HG02588 (cell line): ENCODE measurements around the gene SLC25A39.
A peak's percentile ranks its signal among the peaks of the same experiment; 100 is the strongest.
"Not testable (repeated sequence)": the region's sequence is repeated elsewhere in the genome, so short reads cannot be mapped to it uniquely, and the experiment has no call there.

Experiments used
- ATAC-seq: cut with Tn5 transposase; IDR thresholded peaks from one replicate; pipeline ENCODE4 v1.9.1; 2021; ENCODE audit warnings: mild to moderate bottlenecking, moderate library complexity; ENCODE audit not compliant: unreplicated experiment

SLC25A39 gene

DNA sequence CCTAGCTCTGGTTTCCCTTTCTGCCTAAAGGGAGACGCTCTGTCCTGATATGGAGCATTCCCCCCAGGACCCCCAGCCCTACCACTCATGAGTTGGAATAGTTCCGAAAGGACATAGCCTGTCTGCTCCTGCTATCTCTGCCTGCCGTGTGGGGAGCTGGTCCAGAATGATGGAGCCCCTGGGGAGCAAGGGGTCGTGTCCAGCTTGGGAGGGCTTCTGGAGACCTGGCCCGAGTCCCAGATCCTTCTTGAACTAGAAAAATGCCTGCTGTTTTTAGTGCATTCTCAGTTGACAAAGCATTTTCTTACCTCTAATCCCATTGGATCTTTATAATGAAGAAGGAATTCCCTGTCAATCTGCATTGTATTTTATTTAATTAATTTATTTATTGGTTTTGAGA is 11.3 kb upstream of the SLC25A39 start:
- ATAC-seq, result no peak

DNA sequence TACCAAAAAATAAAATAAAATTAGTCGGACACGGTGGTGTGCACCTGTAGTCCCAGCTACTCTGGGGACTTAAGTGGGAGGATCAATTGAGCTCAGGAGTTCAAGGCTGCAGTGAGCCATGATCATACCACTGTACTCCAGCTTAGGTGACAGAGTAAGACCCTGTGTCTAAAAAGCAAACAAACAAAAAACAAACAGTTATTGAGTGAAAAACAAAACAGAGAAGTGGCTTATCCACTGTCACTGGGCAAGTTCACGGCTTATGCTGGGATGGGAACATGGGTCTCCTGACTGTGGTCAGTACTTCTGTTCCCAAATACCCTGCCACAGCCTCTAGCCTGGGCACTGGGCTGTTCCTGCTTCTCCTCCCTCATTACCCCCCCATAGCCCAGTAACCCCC is 10.9 kb upstream of the SLC25A39 start:
- no peak for ATAC-seq

DNA sequence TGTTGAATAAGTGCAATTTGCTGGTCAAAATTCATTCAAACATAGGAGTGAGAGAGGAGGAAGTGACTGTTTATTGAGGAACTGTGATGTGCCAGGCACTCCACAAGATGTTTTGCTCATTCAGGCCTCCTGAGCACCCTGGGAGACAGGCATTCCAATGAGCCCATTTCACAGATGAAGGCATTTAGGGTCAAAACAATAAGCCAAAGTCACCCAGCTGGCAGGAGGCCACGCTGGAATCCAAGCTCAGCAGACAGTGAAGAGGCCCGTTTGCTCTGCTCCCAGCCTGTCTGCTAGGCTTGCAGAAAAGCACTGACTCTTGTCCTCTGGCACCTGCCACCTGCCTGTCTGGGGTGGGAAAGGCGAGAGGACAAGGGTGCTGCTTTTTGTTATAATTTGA is 10.1 kb upstream of the SLC25A39 start:
- no peak for ATAC-seq

DNA sequence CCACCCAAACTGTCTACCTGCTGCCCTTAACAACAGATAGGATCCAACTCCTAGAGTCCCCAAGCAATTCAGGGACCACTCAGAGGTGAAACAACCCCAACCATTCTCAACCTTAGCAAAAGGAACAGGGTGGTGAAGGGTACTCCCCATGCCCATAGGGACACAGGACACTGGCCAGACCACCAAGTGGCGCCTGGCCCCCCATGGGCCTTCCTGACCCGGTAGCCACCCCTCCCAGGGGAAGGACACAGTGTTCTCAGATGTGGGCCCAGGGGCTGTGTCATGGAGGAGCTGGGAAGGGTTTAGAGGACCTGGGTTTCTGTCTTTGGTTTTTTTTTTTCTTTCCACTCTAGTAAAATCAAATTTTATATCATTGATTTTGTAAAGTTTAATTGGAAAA is 9.7 kb upstream of the SLC25A39 start:
- ATAC-seq, result no peak

DNA sequence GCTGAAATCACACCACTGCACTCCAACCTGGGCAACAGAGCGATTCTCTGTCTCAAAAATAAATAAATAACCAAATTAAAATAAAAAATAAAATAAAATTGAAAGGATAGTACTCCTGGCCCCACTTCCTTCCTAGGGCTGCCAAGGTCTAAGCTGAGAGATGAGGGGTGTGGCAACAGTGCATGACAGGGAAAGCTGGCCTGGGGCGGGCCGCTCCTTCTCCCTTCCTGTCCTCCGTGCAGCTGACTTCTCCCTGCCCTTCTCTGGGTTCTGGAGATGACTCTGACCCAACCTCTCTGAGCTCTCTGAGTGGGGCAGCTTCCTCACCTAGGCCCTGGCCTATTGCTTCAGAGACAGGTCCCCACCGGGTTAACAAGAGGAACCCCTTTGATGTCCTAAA is 8.7 kb upstream of the SLC25A39 start:
- ATAC-seq, result no peak

DNA sequence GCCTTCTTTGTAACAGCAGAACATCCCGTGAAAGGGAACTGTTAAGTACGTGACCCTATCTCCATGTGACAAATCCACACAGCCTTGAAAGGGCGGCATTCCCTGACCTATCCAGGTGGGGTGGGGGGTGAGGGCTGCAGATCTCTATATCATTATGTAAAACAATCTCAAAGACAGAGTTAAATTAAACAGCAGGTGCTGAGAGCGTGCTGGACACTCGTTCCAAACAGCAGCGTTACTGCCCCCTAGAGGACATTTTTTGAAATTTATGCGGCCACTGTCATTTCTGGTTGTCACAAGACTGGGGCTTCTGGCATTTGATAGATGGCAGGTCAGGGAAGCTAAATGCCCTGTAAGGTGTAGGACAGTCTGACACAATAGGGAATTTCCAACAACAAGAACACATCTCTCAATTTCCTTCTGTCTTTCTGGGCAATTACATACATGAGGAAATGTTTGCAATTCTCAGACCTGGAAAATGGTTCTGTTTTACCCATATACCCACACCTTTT is 6.7 kb upstream of the SLC25A39 start:
- no peak for ATAC-seq

DNA sequence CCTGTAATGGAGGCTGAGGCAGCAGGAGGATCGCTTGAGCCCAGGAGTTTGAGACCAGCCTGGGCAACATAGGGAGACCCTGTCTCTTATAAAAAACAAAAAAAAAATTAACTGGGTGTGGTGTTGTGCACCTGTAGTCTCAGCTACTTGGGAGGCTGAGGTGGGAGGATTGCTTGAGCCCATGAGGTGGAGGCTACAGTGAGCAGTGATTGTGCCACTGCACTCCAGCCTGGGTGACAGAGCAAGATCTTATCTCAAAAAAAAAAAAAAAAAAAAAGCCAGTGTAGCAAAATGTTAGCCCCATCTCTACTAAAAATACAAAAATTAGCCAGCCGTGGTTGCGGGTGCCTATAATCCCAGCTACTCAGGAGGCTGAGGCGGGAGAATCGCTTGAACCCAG is 5.6 kb upstream of the SLC25A39 start:
- ATAC-seq, result not testable (repeated sequence)

DNA sequence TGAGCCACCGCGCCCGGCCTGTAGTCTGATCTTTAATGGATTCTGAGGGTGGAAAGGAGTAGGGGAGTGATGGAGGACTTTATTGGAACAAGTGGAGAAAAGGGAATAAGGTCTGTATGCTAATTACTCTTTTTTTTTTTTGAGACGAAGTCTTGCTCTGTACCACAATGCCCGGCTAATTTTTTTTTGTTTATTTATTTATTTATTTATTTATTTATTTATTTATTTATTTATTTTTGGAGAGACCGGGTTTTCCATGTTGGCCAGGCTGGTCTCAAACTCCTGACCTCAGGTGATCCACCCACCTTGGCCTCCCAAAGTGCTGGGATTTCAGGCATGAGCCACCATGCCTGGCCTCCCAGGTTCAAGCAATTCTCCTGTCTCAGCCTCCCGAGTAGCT is 4.9 kb upstream of the SLC25A39 start:
- not testable (repeated sequence) for ATAC-seq

DNA sequence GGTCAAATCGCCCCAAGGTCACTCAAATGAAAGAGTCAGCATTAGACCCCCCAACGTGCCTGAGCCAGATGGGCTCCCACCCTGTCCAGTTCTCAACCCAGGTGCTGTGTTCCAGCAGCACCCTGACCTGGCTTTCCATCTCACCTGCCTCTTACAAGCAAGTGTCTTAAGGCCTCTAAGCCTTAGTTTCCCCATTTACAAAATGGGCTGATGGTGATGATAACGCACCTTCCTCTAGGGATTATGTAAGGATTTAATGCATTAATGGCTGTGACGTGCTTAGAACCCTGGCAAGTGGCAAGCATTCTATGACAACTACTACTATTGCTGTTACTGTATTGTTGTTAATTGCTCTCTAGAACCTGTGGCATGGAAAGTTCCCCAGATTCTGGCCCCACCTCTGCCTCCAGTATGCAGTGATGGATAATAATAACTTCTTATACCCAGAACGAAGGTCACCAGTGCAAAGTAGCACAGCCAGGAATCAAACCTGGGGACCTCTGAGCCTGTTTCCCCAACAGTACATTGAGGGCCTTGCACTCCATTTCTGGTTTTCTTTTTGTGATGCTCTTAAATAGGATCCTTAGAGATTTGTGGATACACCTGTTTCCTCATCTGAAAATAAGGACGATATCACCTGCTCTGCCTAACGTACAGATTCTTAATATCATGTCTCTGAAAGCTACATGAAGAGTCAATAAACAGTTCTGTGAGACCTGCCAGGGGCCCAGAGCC is 3.3 kb upstream of the SLC25A39 start:
- no peak for ATAC-seq

DNA sequence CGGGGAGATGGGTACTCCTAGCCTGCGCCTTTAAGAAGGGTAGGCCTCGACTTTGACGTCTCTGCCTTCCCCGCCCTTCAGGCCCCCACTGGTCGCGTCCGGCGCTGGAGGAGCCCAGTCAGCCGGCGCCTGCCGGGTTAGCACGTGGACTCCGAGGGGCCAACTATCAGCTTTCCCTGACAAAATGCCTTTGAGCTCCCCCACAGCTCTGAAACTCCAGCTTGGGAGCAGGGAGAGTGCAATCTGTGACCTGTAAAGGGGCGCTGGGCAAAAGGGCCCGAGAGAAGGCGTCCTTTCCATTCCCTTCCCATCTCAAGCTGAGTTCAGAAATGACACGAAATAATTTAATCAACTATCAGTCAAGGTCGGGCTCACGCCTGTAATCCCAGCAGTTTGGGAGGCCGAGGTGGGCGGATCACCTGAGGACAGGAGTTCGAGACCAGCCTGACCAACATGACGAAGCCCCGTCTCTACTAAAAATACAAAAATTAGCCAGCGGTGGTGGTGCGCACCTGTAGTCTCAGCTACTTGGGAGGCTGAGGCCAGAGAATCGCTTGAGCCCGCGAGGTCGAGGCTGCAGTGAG is 2.3 kb upstream of the SLC25A39 start:
- ATAC-seq, result peak; percentile 37

DNA sequence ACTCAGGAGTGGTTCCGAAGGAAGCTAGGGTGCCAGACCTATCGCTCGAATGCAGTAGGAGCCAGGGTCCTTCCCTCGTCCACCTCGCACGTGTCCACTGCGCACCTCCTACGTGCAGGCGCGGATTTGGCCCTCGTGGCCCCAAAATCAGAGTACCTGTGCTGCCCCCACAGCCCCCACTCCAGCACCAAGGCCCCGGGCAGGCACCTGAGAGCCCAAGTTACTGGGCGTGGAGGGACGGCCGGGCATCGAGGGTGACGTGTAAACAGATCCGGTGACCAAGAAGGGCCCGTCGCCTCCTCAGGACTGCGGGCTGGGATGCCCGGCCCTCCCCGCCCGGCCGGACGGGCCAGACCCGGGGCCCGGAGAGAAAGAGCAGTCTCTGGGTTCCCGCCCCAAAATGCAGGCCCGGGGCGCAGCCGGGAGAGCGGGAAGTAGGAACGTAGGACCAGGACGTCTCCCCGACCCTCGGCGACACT is 492 bp downstream of the SLC25A39 start:
- peak; percentile 1 for ATAC-seq

DNA sequence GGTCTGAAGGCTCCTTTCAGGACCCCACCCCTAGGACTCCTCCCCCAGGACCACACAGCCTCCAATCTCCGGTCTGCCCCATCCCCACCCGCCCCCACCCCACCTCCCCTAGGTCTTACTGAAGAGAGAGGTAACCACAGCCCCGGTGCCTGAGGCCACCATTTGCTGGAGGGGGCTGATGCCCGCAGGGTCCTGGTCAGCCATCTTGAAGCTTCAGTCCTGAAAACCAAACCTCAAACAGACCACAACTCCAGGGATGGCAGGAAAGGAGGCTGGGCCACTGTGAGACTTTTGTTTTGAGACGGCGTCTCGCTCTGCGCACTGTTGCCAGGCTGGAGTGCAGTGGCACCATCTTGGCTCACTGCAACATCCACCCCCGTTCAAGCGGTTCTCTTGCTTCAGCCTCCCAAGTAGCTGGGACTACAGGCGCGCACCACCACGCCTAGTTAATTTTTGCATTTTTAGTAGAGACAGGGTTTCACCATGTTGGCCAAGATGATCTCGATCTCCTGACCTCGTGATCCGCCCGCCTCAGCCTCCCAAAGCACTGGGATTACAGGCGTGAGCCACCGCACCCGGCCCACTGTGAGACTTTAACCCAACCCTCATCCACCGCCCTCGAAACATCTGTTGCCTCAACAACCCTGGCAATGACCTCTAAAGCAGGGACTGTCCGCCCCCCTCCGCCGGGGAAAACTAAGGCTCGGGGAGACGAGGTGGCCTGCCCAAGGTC is 1.1 kb downstream of the SLC25A39 start:
- no peak for ATAC-seq

DNA sequence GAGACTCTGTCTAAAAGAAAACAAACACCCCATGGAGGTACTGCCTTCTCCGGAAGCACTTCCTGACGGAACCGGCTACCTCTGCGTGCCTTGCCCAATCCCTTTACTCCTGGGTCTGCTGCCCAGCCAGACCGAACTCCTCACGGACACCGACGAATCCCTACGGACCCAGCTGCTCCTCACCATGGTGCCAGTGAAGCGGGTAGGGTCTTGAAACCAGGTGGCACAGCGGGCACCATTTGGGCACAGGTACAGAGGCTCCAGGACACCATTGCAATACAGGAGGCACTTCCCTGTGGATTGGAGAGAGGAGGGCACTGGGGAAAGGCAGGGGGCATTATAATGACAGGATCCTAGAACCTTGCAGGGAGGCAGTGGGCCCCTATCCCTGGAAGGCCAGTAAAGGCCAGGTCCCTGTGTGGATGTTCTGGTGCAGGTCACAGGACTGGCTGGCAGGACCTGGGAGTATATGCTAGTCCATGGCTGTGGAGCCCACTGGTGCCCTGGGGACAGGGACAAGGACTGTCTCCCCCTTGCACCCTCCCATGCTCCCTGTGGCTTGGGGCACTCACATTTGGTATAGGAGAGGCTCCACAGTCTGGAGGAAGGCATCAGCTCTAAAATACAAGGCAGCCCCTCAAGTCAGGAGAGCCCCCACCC is 2.3 kb downstream of the SLC25A39 start:
- no peak for ATAC-seq

DNA sequence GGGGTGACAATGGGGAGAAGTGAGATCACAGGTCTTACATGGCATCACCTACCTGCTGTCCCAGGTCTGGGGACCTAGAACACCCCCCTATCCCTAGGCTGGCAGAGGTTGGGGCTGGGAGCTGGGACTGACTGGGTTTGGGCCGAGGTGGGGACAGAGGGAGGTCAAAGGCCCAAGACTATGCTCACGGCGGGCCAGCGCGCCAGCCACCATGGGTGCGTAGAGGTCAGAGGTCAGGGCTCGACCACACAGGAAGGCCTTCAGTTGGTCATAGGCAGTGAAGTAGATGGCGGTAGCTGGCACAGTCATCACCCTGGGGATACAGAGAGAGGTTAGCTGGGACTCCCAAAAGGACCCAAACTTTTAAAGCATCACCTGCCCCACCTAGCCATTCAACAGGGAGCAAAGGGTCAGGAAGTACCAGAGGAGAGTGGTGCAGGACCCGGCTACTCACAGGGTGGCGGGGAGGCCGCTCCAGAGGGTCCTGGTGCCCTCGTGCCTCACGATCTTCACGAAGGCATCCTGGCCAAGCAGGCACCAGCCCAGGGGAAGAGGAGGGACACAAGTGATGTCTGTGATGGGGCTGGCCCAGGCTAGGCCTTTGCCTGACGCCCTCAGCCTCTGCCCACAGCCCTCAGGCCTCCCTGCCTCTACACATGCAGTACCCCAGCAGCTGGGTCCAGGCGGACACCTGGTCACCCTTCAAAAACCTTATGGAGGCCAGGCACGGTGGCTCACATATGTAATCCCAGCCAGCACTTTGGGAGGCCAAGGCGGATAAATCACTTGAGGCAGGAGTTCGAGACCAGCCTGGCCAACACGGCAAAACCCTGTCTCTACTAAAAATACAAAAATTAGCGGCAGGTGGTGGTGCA is 3.1 kb downstream of the SLC25A39 start:
- no peak for ATAC-seq

DNA sequence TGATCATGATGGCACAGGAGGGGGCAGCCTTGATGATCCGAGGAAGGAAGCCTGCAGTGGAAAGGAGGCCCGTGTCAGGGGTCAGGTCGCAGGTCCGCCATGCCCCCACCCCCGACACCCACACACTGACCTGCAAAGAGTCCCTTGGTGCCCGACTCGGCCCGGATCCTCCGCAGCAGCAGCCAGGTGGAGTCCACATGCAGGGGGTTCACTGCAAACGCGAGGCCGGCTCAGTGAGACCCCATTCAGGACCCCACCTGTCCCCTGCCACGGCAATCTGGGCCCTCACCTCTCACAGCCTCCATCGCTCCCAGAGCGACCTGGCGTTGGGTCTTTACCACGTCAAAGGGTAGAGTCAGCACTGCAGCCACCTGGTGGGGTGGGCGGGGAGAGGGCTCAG is 4.6 kb downstream of the SLC25A39 start:
- ATAC-seq, result no peak

DNA sequence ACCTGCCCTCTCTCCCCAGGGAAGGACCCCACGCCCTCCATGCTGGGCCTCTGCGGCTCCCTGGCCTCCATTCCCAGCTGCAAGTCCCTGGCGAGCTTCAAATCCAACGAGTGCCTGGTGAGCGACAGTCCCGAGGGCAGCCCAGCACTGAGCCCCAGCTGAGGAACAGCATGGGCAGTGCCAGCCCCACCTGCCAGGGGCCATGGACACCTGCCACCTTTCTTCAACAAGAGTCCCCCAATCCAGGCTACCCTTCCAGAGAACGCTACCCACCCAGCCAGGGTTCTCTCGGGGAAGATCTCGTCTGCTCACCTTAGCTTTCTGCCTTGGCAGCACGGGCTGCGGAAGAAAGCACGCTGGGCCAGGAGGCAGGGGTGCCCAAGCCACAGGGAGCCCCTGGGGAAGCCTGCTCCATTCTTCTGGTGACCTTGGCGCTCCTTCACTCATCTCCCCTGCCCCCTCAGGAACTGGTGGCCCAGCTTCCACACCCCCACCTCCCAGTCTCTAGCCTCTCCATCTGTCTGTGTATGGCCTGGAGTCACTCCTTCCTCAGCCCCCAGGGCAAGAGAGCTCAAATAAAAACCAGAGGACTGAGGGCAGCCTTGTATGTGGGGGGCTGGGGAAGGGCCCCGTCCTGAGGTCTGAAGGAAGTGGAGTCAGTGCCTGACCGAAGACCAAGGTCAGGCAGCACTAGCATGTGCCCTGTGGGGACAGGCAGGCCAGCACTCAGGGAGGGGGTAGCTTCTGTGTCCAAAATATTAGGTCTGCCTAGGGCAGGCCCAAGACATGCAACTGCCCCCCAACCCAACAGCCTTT is 6.3 kb downstream of the SLC25A39 start:
- ATAC-seq, result no peak

DNA sequence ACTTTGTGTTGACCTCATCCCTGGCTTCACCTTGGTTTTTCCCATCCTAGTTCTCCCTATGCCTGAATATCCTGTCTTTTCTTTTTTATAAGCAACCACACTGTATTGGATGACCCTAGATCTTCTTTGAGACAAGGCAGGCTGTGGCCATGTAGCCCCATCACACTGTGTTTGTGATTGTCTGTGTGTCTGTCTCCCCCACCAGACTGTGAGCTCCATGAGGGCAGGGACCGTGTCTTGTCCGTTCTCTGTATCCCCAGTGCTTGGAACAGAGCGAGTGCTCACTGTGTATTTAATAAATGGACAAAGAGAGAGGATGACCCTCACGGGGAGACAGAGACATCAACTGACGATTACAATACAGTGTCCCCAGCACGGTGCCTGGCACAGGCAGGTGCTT is 7.1 kb downstream of the SLC25A39 start:
- no peak for ATAC-seq

DNA sequence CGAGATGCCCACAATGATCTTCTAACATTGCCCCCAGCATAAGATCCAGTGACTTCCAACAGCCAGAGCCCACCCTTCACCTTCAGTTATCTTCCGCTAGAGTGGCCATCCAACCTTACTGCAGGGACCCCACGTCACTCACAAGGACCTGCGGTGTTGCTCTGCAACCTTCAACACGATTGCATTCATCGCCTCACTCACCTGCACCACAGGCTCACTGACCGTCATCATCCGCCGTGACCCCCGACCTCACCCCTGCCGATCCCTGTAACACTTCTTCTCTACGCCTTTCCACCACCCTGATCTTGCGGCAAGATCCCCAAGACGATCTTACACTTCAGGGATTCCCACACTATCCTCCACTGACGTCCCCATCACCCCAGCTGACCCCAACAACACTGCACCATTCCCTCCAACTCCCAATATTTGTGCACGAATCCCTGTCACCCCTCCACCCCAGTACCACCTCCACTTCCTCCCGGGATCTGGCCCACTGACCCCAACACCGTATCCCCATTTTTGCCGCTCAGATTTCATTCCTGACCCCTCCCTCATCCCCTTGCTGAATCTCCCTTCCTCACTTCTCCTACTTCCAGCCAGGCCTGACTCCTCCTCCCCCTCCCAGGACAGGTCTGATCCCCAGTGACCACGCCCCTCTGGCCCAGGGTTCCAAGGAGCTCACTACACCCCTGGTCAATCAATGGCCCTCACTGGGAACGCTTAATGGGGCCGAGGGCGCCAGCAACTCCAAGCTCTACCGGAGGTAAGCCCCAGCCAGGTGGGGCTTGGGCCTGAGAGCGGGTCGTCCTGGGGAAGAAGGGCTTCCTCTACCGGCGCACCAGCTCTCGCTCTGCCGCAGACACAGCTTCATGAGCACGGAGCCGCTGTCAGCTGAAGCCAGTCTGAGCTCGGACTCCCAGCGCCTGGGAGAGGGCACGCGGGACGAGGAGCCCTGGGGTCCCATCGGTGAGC is 8.6 kb downstream of the SLC25A39 start:
- no peak for ATAC-seq
